ENCODE results near the gene HOXA4.

- TF ChIP-seq CTCF (IDR thresholded peaks at IDR 0.05): no peak
- no peak for TF ChIP-seq EZH2 (IDR thresholded peaks at IDR 0.05)
These were observed 2.4 kb upstream of the HOXA4 start for GRCh38 chr7:27132978-27133377.

Measured in neural progenitor cell (in vitro differentiated cells).